GM19452 (cell line): Measurements from ENCODE around the gene ADAM15.

ENCODE experiments used
- ATAC-seq: cut with Tn5 transposase; IDR thresholded peaks from one replicate; pipeline ENCODE4 v1.9.1; 2021; ENCODE audit not compliant: unreplicated experiment

Gene ADAM15

DNA sequence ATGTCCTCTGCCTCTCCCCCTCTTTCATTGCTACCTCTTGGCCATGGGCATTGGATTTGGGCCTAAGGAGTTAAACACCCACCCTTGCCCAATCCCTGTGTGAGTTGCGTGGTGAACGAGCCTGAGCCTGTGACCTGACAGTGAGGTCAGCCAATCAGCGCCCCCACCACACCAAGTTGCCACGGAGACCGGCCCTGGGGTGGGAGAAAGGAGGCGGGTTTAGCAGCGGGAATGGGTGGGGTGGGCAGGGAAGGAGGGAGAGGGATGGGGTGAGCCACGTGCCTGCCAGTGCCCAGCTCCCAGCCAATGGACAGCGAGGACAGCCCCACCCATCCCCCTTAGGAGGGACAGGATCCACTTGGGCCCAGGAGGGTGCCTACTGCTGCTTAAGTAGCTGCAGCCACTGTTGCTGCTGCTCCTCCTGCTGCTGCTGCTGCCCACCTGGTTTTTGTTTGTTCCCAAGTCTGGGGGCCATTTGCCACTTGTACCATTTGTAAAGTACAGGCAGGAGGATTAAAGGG, 39.0 kb upstream of the ADAM15 start:
- ATAC-seq, result no peak

DNA sequence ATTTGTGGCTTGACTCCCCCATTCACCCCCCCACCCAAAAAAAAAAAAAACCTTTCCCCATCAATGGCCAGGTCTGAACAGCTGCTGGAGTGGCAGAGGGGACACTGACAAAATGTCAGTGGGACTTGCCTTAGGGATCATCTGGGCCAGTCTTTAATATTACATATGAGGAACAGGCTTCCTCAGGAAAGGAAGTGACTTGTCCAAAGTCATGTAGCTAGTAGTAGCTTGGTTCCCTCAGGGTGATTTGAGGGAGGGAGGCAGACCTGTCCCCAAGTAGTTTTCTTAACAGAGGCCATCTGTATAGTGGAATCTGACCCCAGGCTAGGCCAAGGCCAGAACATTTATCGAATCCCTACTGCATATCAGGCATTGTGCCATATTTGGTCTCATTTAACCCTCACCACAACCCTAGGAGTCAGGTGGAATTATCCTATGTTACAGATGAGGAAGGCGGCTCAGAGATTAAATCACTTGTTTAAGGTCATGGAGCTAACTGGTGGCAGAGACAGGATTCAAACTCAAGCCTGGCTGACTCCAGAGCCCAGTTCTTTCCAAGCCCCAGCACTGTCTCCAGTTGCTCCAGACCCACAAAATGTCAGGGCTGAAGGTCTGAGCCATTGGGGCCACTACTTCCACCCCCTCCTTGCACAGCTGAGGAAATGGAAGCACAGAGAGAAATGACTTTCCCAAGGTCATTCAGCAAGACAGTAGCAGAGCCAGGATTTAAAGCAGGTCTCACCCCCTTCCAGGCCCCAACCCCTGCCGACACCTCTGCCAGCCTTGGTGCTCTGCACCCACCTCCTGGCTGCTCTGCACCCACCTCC, 38.1 kb upstream of the ADAM15 start:
- ATAC-seq, result no peak

DNA sequence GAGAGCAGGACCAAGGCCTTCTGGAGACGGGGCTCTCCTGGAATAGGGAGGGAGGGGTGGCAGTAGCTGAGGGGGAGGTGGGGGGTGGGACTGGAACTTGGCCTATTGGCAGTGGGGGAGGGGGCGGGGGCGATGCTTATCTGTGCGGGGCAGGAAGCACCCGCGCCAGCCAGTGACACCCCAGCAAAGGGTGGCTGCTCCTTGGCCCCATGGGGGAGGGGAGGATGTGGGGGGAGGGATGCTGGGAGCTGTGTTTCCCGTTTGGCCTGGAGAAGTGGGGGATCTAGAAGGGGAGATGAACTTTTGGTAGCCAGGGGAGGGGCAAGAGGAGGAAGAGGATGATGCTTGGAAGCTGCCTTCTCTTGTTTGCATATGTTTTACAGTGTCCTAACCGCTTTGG, 37.5 kb upstream of the ADAM15 start:
- ATAC-seq, result no peak

DNA sequence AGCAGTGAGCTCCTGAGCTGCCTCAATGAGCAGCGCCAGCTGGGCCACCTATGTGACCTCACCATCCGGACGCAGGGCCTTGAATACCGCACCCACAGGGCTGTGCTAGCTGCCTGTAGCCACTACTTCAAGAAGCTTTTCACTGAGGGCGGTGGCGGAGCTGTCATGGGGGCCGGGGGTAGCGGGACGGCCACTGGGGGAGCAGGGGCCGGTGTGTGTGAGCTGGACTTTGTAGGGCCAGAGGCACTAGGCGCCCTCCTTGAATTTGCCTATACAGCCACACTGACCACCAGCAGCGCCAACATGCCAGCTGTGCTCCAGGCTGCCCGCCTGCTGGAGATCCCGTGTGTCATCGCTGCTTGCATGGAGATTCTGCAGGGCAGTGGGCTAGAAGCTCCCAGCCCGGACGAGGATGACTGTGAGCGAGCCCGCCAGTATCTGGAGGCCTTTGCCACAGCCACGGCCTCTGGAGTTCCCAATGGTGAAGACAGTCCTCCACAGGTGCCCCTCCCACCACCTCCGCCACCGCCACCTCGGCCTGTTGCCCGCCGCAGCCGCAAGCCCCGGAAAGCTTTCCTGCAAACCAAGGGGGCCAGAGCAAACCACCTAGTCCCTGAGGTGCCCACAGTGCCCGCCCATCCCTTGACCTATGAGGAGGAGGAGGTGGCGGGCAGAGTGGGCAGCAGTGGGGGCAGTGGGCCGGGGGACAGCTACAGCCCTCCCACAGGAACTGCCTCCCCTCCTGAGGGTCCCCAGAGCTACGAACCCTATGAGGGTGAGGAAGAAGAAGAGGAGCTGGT, 36.2 kb upstream of the ADAM15 start:
- no peak for ATAC-seq

DNA sequence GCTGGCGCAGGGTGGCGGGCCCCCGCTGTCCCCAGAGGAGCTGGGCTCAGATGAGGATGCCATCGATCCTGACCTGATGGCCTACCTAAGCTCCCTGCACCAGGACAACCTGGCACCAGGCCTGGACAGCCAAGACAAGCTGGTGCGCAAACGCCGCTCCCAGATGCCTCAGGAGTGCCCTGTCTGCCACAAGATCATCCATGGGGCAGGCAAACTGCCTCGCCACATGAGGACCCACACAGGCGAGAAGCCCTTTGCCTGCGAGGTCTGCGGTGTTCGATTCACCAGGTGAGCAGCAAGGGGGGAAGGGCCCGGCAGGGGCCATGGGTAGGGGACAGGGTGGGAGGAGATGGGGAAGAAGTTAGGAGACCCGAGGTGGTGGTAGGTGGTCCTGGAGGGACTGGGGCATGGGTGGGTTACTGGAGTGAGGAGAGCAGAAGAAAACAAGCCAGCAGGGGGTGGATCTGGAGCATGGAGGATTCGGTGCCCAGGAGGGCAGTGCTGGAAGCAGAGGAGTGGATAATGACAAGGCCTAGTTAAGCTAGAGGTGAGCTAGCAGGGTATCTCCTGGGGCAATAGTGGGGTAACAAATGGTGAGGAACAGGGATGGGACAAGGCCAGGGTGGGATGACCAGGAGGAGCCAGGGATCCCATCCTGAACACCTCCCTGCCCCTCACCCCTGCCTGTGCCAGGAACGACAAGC, 35.4 kb upstream of the ADAM15 start:
- no peak for ATAC-seq

DNA sequence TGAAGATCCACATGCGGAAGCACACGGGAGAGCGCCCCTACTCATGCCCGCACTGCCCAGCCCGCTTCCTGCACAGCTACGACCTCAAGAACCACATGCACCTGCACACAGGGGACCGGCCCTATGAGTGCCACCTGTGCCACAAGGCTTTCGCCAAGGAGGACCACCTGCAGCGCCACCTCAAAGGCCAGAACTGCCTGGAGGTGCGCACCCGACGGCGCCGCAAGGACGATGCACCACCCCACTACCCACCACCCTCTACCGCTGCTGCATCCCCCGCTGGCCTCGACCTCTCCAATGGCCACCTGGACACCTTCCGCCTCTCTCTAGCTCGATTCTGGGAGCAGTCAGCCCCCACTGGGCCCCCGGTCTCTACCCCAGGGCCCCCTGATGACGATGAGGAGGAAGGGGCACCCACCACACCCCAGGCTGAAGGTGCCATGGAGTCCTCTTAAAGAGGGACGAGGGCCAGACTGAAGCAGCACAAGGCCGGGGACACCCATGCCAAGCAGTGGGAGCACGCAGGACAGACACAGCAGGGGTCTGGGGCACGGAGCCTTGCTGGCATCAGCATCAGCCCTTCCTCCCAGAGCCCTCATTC, 34.8 kb upstream of the ADAM15 start:
- ATAC-seq, result no peak

DNA sequence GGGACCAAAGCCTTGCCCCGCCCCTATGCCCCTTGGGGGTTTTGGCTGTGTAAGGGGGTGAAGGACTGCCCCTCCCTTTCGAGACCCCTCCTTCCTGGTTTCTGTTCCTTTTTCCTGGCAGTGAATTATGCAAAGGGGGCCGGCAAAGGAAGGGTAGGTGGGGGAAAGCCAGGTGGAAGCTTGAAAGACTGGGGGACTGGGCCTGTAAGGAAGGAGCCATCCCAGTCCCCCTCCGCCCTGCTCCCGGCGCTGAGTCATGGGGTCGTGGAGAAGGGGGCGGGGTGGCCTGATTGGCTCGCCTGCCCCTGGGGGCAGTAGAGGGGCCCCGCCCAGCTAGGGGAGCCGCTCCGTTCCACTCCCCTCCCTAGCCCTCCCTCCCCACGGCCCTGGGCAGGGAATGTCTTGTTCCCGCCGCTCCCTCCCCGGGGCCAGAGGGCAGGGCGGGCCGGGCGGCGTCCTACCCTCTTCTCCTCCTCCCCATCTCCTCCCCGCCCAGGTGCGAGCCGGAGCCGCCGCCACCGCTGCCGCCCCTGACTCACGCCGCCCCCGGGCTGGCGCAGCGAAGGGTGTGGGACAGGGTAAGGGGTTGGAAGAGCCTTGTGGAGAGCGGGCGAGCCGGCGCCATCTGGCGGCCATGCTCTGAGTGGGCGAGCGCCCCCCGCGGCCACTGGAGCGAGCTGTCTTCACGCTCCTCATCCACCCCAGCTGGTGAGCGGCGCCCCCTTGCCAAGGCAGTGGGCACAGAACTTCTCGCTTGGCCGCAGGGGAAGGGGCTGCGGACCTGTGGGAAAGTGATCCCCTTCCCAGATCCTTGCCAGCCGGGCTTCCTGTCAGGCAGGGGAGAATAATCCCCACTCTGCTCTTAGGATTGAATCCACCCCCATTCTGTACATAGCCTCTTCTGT, 33.8 kb upstream of the ADAM15 start:
- peak; percentile 80 for ATAC-seq

DNA sequence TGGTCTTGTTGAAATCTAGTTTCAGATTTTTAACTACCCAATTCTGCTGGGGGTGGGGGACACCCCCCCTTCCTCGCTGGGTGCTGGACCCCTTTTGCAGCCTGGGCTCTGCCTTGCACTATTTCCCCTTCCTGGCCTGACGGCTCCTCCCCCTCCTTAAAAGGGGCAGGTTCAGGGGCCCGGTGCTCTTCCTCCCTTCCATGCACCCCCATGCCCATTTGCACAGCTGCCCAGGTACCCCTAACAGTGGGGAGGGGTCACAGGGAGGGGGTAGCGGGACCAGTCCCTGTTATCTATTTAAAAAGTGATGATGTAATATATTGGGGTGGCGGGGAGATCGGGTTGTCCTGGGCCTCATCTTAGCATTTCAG, 33.2 kb upstream of the ADAM15 start:
- ATAC-seq, result no peak

DNA sequence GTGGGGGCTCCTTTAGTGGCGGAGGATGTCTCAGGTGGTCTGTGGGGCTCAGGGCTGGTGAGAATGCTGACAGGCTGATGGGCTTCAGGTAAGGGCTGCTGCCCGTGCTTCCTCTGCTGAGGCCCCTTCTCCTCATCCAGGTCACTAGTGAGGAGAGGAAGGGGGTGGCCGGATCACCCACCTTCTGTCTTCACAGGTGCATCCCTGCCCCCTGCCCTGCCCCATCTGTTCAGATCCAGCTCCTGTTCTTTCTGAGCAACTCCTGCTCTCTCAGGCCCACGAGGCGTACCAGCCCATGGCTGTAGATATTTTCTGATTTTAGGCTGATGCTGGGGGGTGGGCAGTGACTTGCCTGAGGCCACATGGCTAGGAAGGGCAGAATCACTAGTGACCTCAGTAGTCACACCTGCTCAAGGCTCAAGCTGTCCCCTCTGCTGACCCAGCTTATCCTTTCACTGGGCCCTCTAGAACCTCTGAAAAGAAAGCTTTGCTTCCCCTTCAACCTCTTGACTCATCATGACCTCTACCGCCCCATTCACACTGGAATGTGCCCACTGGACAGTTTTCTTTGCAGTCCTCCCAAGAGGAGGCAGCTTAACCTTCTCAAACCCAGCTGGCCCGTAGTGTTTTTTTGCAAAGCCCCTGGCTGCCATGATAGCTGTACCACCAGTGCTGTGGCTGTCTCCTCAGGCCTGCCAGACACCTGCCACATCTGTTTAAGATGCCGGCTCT, 32.3 kb upstream of the ADAM15 start:
- no peak for ATAC-seq

DNA sequence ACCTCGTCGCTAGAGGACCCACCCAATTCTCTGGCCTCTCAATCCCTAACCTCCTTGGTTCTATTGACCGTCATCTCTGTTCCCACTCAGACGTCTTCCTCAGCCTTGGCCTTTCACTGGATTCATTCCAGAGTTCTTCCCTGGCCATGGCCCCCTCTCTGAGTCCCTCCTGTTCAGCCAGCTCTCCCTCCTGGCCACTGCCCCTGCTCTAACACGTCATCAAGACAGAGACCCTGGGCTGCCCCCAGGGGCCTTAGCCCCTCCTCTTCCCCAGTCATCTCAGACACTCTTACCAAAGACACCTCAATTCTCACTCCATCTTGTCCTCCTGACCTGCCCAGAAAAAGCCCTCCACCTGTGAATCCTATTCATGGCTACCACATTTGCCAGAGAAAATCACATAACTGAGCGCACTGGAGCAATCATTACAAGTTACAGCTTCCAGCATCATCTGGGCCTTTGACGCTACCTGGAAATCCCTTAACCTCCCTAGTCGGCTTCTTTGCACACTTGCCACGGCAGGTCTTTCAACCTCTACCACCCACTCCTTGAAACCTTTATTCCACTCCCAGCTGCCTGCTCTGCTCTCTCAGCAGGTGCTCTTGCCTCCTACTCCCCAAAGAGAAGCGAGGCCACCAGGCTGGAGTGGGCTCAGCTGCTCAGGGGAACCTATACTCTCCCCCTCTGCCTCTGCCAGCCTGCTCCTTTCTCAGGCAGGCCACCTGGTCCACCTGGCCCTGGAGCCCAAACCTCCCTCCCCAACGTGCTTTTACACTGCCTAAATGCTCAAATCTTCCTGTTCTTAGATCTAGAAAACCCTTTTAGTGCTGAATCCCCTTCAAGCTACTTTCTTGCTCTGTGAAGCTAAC, 31.5 kb upstream of the ADAM15 start:
- no peak for ATAC-seq

DNA sequence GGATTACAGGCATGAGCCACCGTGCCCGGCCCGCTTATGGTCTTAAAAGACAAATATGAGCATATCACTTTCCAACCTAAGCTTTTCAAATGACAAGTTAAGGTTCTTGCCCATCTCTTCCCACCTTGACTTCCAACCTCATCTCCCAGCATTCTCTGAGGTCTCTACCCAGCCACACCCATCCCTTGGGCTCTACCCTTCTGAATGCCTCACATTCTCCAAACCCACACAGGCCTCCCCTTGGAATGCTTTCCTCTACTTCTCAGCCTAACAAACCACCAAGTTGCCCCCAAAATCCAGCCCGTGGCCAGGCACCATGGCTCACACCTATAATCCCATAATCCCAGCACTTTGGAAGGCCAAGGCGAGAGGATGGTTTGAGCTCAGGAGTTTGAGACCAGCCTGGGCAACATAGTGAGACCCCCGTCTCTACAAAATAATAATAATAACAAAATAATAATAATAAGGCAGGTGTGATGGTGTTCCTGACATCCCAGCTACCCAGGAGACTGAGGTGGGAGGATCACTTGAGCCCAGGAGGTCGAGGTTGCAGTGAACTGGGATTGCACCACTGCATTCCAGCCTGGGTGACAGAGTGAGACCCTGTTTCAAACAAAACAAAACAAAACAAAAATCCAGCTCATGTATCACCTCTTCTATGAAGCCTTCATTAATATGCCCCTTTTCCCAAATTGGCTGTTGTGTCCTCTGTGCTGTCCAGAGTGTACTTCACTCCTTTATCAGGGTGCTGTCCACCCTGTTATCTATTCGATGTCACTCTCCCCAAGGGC, 28.8 kb upstream of the ADAM15 start:
- no peak for ATAC-seq

DNA sequence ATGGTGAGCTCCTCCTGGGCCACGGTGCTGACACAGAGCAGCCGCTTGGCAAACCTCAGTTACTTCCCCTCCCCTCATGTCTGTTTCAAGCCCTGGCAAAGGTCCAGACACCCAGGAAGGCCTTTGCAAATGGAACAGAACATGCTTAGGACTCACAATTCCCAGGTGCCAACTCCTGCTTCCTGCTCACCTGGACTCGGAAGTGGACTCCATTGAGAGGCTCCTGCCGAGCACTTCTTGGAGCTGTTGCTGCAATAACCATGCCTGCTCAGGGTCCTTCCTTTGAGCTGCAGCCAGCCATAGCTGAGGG, 28.2 kb upstream of the ADAM15 start:
- no peak for ATAC-seq

DNA sequence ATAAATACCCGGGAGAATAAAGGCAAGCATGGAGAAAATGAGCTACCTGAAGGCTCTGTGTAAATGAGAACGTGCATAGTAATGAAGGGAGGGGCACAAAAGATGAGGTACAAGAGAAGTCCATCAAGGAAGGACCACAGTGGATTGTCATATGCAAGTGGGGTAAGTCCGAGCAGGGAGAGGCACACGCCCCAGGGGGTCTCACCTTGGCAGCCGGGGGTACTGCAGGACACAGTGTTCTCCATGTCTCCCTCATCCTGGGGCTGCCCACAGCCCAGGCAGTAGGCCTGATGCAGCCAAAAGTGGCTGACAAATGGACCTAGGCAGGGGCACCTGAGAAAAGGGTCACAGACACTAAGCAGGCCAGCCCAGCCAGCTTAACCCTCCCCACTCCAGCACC, 27.5 kb upstream of the ADAM15 start:
- ATAC-seq, result no peak

DNA sequence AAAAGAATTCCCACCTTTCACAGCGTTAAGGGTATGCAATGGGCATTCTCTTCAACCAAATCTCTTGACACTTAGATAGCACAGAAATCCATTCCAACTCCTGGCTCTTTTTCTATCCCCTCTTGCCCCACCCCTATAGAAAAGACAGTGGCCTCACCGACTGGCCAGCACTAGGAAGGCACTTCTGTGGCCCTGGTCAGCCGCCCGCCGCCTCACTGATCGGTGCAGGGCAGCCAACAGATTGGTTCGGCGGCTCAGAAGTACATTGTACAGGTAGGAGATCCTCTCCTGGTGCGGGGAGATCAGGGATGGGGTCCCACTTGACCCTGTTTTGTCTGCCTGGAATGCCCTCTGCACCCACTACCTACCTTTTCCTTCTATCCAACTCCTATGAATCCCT, 26.8 kb upstream of the ADAM15 start:
- no peak for ATAC-seq

DNA sequence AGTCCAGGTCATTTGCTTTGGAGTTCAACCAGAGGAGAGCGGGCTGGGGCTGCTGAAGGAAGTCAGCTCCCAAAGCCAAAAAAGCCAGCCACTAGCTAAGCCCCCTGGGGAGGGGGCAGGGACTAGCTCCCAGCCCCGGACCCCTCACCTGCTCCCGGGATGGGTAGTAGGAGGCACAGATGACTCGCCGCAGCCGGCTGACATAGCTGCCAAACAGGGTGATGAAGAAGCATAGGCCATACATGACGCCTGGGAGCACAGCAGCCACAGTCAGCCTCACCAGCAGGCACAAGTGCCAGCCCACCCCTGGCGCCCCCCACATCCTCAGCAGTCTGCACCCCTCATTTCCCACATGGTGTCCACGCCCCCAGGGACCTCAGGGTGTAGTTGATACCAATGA, 25.0 kb upstream of the ADAM15 start:
- ATAC-seq, result no peak

DNA sequence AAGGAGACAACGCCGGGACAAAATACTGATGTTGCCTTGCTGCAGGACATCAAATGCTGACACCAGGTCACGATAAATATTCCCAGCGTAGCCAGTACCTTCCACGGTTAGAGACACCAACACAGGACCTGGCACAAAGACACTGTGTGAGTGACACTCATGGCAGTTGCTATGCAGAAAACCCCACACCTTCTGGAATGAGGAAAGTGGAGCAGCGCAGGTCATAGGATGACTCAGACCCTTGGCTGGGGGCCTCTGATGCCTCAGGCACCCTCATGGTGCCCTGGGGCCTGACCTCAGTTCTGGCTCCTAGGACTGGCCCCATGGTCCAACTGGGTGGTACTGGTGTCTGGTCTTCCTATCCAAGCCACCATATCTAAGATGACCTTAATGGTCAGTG, 24.5 kb upstream of the ADAM15 start:
- no peak for ATAC-seq

DNA sequence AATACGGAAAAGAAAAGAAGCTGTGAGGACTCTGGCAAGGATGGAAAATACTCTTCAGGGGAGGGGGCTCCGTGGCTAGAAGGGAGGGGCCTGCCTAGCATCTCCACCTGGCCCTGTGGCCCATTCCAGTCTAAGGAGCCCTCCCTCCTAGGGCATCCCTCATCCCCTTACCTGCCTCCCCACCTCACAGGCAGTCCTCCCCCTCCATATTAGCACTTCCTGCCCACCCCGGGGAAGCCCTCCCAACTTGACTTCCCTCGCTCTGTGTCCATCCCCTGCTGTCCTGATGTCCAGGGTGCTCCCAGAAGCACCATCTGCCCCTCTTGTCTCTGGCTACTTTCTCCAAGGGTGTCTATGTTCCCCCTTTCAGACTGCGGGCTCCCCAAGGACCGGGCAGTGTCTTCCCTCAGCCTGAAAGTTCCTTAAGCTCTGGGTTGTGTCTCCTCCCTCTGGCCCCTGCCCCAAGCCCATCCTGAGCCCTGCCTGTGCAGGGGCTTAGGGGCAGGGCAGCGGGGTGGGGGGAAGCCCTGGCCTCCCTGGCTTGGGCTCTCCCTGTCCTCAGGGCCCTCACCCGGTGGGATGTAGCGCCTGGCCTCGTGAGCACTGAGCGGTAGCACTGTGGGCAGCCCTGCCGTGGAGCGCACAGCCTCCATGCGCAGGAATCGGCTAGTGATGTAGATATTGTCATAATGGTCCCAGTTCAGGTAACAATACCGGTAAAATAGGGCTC, 21.4 kb upstream of the ADAM15 start:
- no peak for ATAC-seq
